Astrocyte (in vitro differentiated cells and primary cell): Measurements from ENCODE around the gene BCAR3. TPM values are rescaled to one million over a fixed set of nuclear protein-coding genes. Genes with fewer than 3 reads are reported as not detected.

Experiments
- DNase-seq: peaks from one replicate; pipeline ENCODE4 v3.0.0-alpha.2; 2010; ENCODE audit warnings: low read depth
- FAIRE-seq: peaks from 2 replicates; lab custom pipeline; 2011; peaks lifted over from hg19 to GRCh38; lab: Jason Lieb, UNC
- H2AFZ ChIP-seq: 2 replicates; pipeline ENCODE4 v1.6.0; 2012; ENCODE audit warnings: low read depth, low read length, inconsistent platforms
- H3K27ac ChIP-seq: 2 replicates; pipeline ENCODE4 v1.5.1; 2011; ENCODE audit warnings: low read depth, low read length, inconsistent platforms
- H3K27me3 ChIP-seq: 2 replicates; pipeline ENCODE4 v1.6.0; 2011; ENCODE audit warnings: low read length, inconsistent platforms; ENCODE audit not compliant: insufficient read depth
- H3K36me3 ChIP-seq: 2 replicates; pipeline ENCODE4 v1.5.1; 2011; ENCODE audit warnings: low read length, inconsistent platforms; ENCODE audit not compliant: insufficient read depth
- H3K4me1 ChIP-seq: 2 replicates; pipeline ENCODE4 v1.5.1; 2011; ENCODE audit warnings: low read length, inconsistent platforms; ENCODE audit not compliant: insufficient read depth
- H3K4me2 ChIP-seq: 2 replicates; pipeline ENCODE4 v1.6.0; 2012; ENCODE audit warnings: low read length, inconsistent platforms
- H3K4me3 ChIP-seq: 2 replicates; pipeline ENCODE4 v1.5.1; 2011; ENCODE audit warnings: low read depth, mild to moderate bottlenecking, low read length, inconsistent platforms; ENCODE audit not compliant: insufficient read depth
- H3K79me2 ChIP-seq: 2 replicates; pipeline ENCODE4 v1.6.0; 2012; ENCODE audit warnings: mild to moderate bottlenecking, low read length, inconsistent platforms; ENCODE audit not compliant: insufficient read depth
- H3K9ac ChIP-seq: 2 replicates; pipeline ENCODE4 v1.6.0; 2012; ENCODE audit warnings: mild to moderate bottlenecking, low read length, inconsistent platforms
- H3K9me3 ChIP-seq: 2 replicates; pipeline ENCODE4 v1.5.1; 2012; ENCODE audit warnings: low read depth, mild to moderate bottlenecking, low read length, inconsistent platforms; ENCODE audit not compliant: insufficient read depth
- H4K20me1 ChIP-seq: 2 replicates; pipeline ENCODE4 v1.6.0; 2012; ENCODE audit warnings: low read length, inconsistent platforms; ENCODE audit not compliant: insufficient read depth
- H3K27ac Mint-ChIP-seq: one replicate; pipeline ENCODE4 v1.8.0; 2021; ENCODE audit warnings: mild to moderate bottlenecking, mixed read lengths; ENCODE audit not compliant: unreplicated experiment
- H3K27me3 Mint-ChIP-seq: one replicate; pipeline ENCODE4 v1.8.0; 2021; ENCODE audit warnings: low read depth, mixed read lengths; ENCODE audit not compliant: unreplicated experiment
- H3K36me3 Mint-ChIP-seq: one replicate; pipeline ENCODE4 v1.8.0; 2021; ENCODE audit warnings: low read depth, mixed read lengths; ENCODE audit not compliant: unreplicated experiment
- H3K4me1 Mint-ChIP-seq: one replicate; pipeline ENCODE4 v1.8.0; 2021; ENCODE audit warnings: low read depth, mixed read lengths; ENCODE audit not compliant: unreplicated experiment
- H3K4me3 Mint-ChIP-seq: one replicate; pipeline ENCODE4 v1.8.0; 2021; ENCODE audit warnings: mild to moderate bottlenecking, moderate library complexity, mixed read lengths; ENCODE audit not compliant: unreplicated experiment
- H3K9me3 Mint-ChIP-seq: one replicate; pipeline ENCODE4 v1.8.0; 2021; ENCODE audit warnings: mild to moderate bottlenecking, mixed read lengths; ENCODE audit not compliant: unreplicated experiment
- EZH2 ChIP-seq: IDR thresholded peaks from 2 replicates; pipeline ENCODE4 v1.6.1; 2012; ENCODE audit warnings: mild to moderate bottlenecking, low read length, inconsistent platforms; ENCODE audit not compliant: insufficient read depth
- total RNA-seq: library from RNA; stranded (reverse); gene quantifications from 2 replicates; pipeline ENCODE4 v1.2.1, GENCODE V29; 2021
- TF ChIP-seq, protein P1 (sequence below): IDR thresholded peaks from 2 replicates; pipeline ENCODE4 v1.5.1; 2011; ENCODE audit warnings: low read depth, mild to moderate bottlenecking, inconsistent platforms, low read length, moderate library complexity; ENCODE audit not compliant: insufficient read depth

The BCAR3 gene
- total RNA-seq, 1 donor from 2014 or later = 30.0 TPM

DNA sequence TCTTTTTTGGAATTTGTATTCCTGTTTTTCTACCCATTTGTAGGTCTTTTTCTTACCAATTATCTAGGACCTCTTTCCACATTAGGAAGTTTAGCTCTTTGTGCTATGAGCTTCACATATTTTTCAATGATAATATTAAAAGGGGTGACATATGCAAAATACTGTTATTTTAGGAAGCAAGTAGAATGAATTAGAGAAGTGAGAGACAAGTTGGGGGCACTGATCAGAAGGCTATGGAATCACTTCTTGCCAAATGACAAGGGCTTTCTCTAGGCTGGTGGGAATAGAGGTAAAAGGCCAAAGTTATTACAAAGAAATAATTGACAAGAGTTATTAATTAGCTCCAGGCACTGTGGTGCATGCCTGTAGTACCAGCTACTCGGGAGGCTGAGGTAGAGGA is 4.3 kb upstream of the BCAR3 start:
- Mint-ChIP-seq H3K36me3 (no peaks in the 10 kb centered on the region), H3K27ac (no peak overlapping the region), H3K4me1 (peaks cover 8% of the 10 kb centered on the region), H3K4me3 (no peak overlapping the region), H3K9me3 (no peaks in the 10 kb centered on the region), H3K27me3 (no peaks in the 10 kb centered on the region)
- Histone ChIP-seq H3K4me3 (no peak overlapping the region), H3K27me3 (no peaks in the 10 kb centered on the region), H3K27ac (no peak overlapping the region), H2AFZ (no peak overlapping the region), H3K4me2 (no peak overlapping the region), H3K36me3 (no peaks in the 10 kb centered on the region), H4K20me1 (no peaks in the 10 kb centered on the region), H3K9ac (no peak overlapping the region), H3K4me1 (no peaks in the 10 kb centered on the region), H3K79me2 (peaks cover 16% of the 10 kb centered on the region), H3K9me3 (no peaks in the 10 kb centered on the region)
- TF ChIP-seq, protein P1, sequence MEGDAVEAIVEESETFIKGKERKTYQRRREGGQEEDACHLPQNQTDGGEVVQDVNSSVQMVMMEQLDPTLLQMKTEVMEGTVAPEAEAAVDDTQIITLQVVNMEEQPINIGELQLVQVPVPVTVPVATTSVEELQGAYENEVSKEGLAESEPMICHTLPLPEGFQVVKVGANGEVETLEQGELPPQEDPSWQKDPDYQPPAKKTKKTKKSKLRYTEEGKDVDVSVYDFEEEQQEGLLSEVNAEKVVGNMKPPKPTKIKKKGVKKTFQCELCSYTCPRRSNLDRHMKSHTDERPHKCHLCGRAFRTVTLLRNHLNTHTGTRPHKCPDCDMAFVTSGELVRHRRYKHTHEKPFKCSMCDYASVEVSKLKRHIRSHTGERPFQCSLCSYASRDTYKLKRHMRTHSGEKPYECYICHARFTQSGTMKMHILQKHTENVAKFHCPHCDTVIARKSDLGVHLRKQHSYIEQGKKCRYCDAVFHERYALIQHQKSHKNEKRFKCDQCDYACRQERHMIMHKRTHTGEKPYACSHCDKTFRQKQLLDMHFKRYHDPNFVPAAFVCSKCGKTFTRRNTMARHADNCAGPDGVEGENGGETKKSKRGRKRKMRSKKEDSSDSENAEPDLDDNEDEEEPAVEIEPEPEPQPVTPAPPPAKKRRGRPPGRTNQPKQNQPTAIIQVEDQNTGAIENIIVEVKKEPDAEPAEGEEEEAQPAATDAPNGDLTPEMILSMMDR = no peak
- no peak for TF ChIP-seq EZH2
- no peak for DNase-seq
- FAIRE-seq = no peak

DNA sequence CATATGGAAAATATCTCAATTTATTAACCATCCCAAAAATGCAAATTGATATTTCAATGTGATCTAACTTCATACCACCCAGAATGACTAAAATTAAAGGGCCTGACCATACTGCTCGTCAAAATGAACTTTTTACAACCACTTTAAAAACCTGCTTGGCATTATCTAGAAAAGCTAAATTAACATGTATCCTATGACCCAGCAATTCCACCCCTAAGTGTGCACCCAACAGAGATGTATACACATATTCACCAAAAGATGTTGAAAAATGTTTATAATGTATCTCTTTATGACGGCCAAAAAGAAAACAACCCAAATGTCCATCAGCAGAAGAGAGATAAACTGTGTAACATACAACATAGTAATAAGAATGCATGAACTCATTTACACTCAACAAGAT is 1.6 kb upstream of the BCAR3 start:
- no peak for FAIRE-seq
- H3K4me1 ChIP-seq = peaks cover 17% of the 10 kb centered on the region

DNA sequence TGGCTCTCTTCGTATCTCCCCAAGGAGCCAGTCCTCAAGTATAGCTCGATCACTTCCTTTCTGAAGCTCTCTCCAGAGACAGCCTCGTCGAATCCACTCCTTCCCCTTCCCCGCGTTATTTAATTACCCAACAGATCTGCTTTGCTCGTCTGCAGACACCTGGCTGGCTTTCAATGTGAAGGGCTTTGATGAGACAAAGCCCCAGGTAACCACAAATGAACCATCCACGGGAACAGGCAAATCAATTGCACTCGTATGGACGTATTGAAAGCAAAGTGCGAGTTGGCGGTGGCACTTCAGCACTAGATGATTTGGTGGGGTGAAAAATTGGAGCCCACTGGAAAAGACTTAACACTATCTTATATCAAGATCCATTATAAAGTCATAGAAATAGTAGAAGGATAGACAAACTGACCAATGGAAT is 364 bp upstream of the BCAR3 start:
- H3K4me3 ChIP-seq = peak overlapping the region; percentile 81
- peak overlapping the region; percentile 94 for H3K4me2 ChIP-seq
- Mint-ChIP-seq H3K9me3 (no peaks in the 10 kb centered on the region), H3K4me1 (peaks cover 11% of the 10 kb centered on the region), H3K27ac (peak overlapping the region; percentile 96), H3K4me3 (peak overlapping the region; percentile 93), H3K27me3 (no peaks in the 10 kb centered on the region), H3K36me3 (peaks cover 8% of the 10 kb centered on the region)
- DNase-seq = no peak
- H2AFZ ChIP-seq = peak overlapping the region; percentile 76
- H3K9ac ChIP-seq = peak overlapping the region; percentile 88
- no peak for FAIRE-seq
- peaks cover 33% of the 10 kb centered on the region for H4K20me1 ChIP-seq
- TF ChIP-seq, protein P1 = no peak
- H3K27ac ChIP-seq = peak overlapping the region; percentile 85
- H3K79me2 ChIP-seq = peaks cover 55% of the 10 kb centered on the region
- no peaks in the 10 kb centered on the region for H3K27me3 ChIP-seq
- peaks cover 23% of the 10 kb centered on the region for H3K4me1 ChIP-seq
- H3K36me3 ChIP-seq = no peaks in the 10 kb centered on the region
- no peaks in the 10 kb centered on the region for H3K9me3 ChIP-seq

More for the DNA sequence above, 1.6 kb upstream of the BCAR3 start:
- TF ChIP-seq, protein P1 = no peak
- no peak for TF ChIP-seq EZH2
- no peak overlapping the region for H3K9ac ChIP-seq
- Mint-ChIP-seq H3K27ac (no peak overlapping the region), H3K4me3 (peak overlapping the region; percentile 13), H3K27me3 (no peaks in the 10 kb centered on the region), H3K4me1 (peaks cover 11% of the 10 kb centered on the region), H3K36me3 (peaks cover 3% of the 10 kb centered on the region), H3K9me3 (no peaks in the 10 kb centered on the region)
- no peak overlapping the region for H2AFZ ChIP-seq
- peaks cover 21% of the 10 kb centered on the region for H4K20me1 ChIP-seq
- no peak overlapping the region for H3K4me2 ChIP-seq
- no peak overlapping the region for H3K27ac ChIP-seq
- no peak for DNase-seq
- peaks cover 43% of the 10 kb centered on the region for H3K79me2 ChIP-seq
- H3K27me3 ChIP-seq = no peaks in the 10 kb centered on the region
- H3K36me3 ChIP-seq = no peaks in the 10 kb centered on the region
- H3K4me3 ChIP-seq = no peak overlapping the region
- H3K9me3 ChIP-seq = no peaks in the 10 kb centered on the region
